Caki2 (cell line): ENCODE data around the gene EPHB3. TPM values are rescaled to one million over a fixed set of nuclear protein-coding genes. Genes with fewer than 3 reads are reported as not detected.

Experiments
- DNase-seq: peaks from one replicate; pipeline ENCODE4 v3.0.0-alpha.2; 2015; ENCODE audit warnings: low read depth
- in situ Hi-C: cut with HindIII; loops from 2 replicates; pipeline ENCODE4 v1.10.0; 2016; ENCODE audit warnings: low sequenced_read_pairs, low pct_unique_long_range_greater_than_20kb, mixed read lengths
- total RNA-seq: library from RNA; depleted of rRNA; stranded (reverse); fragments of >200 nt; shearing (Covaris generic); gene quantifications from 2 replicates; pipeline ENCODE4 v1.2.3, GENCODE V29; 2014; ENCODE audit warnings: low replicate concordance

The EPHB3 gene
- total RNA-seq, 1 experiment from 2014 or later: 0.20 TPM

- DNase-seq: no peak
- in situ Hi-C loops: no loop called here
These were observed 8.9 kb downstream of the EPHB3 start for GRCh38 chr3:184570489-184570888.

- DNase-seq: no peak
- in situ Hi-C loops: no loop called here
These were observed 10.3 kb downstream of the EPHB3 start for GRCh38 chr3:184571750-184572377.

GRCh38 chr3:184572633-184573270, 11.2 kb downstream of the EPHB3 start:
- in situ Hi-C loops: no loop called here

GRCh38 chr3:184574515-184575417, 13.2 kb downstream of the EPHB3 start:
- in situ Hi-C loops: no loop called here
- no peak for DNase-seq

More at GRCh38 chr3:184572633-184573270, 11.2 kb downstream of the EPHB3 start:
- no peak for DNase-seq

GRCh38 chr3:184575701-184576100, 14.1 kb downstream of the EPHB3 start:
- no peak for DNase-seq
- in situ Hi-C loops: no loop called here

- no peak for DNase-seq
- in situ Hi-C loops: no loop called here
These were observed 15.1 kb downstream of the EPHB3 start for GRCh38 chr3:184576457-184577240.

GRCh38 chr3:184577546-184577945, 16.0 kb downstream of the EPHB3 start:
- in situ Hi-C loops: no loop called here
- no peak for DNase-seq

GRCh38 chr3:184578218-184578617, 16.6 kb downstream of the EPHB3 start:
- no peak for DNase-seq
- in situ Hi-C loops: no loop called here

- in situ Hi-C loops: no loop called here
- DNase-seq: no peak
These were observed 17.2 kb downstream of the EPHB3 start for GRCh38 chr3:184578822-184579221.

GRCh38 chr3:184579513-184579912, 17.9 kb downstream of the EPHB3 start:
- no peak for DNase-seq
- in situ Hi-C loops: no loop called here

GRCh38 chr3:184580376-184580775, 18.8 kb downstream of the EPHB3 start:
- in situ Hi-C loops: no loop called here
- no peak for DNase-seq

- no peak for DNase-seq
- in situ Hi-C loops: no loop called here
These were observed 19.8 kb downstream of the EPHB3 start for GRCh38 chr3:184581331-184581855.

GRCh38 chr3:184582646-184583577, 21.3 kb downstream of the EPHB3 start:
- in situ Hi-C loops: no loop called here
- no peak for DNase-seq

GRCh38 chr3:184583578-184584451, 22.2 kb downstream of the EPHB3 start:
- in situ Hi-C loops: no loop called here
- no peak for DNase-seq

- no peak for DNase-seq
- in situ Hi-C loops: no loop called here
These were observed 22.9 kb downstream of the EPHB3 start for GRCh38 chr3:184584464-184584891.

- in situ Hi-C loops: no loop called here
- no peak for DNase-seq
These were observed 24.0 kb downstream of the EPHB3 start for GRCh38 chr3:184585545-184585944.
